K562 (cell line): ENCODE data around the gene MIS18A. TPM values are rescaled to one million over a fixed set of nuclear protein-coding genes. Genes with fewer than 3 reads are reported as not detected.

Source experiments
- ATAC-seq: fragments of 200-7000 bp; cut with Tn5 transposase; 3 replicates; pipeline ENCODE4 v1.9.1; 2020; ENCODE audit warnings: moderate library complexity
- BruUV-seq: library from RNA; stranded (reverse); fragments of 400-500 nt; replicated peaks from 2 replicates; lab custom pipeline; 2021; lab: Mats Ljungman, UMichigan
- CTCF ChIA-PET: fragments of 300-600 bp; formaldehyde crosslinking; extraction: SDS; loops from one replicate; lab custom pipeline; 2021; ENCODE audit warnings: low intra/inter-chr PET ratio; lab: Yijun Ruan, JAX
- POLR2A ChIA-PET: fragments of 300-600, 350-650 bp; sonication (Branson Sonifier 250); formaldehyde crosslinking; extraction: SDS; loops from one replicate; lab custom pipeline; 2021; ENCODE audit warnings: antibody characterized with exemption, inconsistent platforms; lab: Yijun Ruan, JAX
- DNase-seq, 4 experiments: peaks; one replicate each; pipeline versions ENCODE4 v3.0.0 to v3.0.0-alpha.2; 2011 to 2018; ENCODE audit warnings: low spot score in 3 of 4, mixed read lengths in 3 of 4; ENCODE audit errors: extremely low read depth in 1 of 4
- FAIRE-seq: peaks from 2 replicates; lab custom pipeline; 2011; peaks lifted over from hg19 to GRCh38; lab: Jason Lieb, UNC
- H2AFZ ChIP-seq: 2 replicates; pipeline ENCODE4 v1.6.0; 2011; ENCODE audit warnings: low read depth, low read length, control low read depth, inconsistent platforms
- H3K27ac ChIP-seq: fragments of 200-600 bp; 3 replicates; pipeline ENCODE4 v1.8.0; 2011; ENCODE audit warnings: low read depth, mild to moderate bottlenecking, control low read depth, inconsistent platforms, low read length, moderate library complexity, mixed read lengths; ENCODE audit errors: extremely low read depth
- H3K27me3 ChIP-seq, 2 experiments: fragments of 300-600 bp in 1 of 2; 2 replicates in 1 of 2; 3 replicates in 1 of 2; pipeline versions ENCODE4 v1.6.0 to v1.8.0; 2011; ENCODE audit warnings: inconsistent platforms in 2 of 2, low read length in 2 of 2, mild to moderate bottlenecking in 1 of 2, mixed read lengths in 1 of 2, moderate library complexity in 1 of 2; ENCODE audit not compliant: control insufficient read depth in 2 of 2, insufficient read depth in 2 of 2
- H3K36me3 ChIP-seq: fragments of 300-600 bp; 3 replicates; pipeline ENCODE4 v1.8.0; 2011; ENCODE audit warnings: mild to moderate bottlenecking, low read length, inconsistent platforms; ENCODE audit not compliant: control insufficient read depth, insufficient read depth
- H3K4me1 ChIP-seq, 2 experiments: fragments of 200-600 bp in 1 of 2; replicated peaks in 1 of 2; 2 replicates in 1 of 2; 3 replicates in 1 of 2; pipeline versions ENCODE4 v1.5.1 to v1.8.0; 2011; ENCODE audit warnings: inconsistent platforms in 2 of 2, low read length in 2 of 2, mild to moderate bottlenecking in 1 of 2, mixed read lengths in 1 of 2, moderate library complexity in 1 of 2; ENCODE audit not compliant: control insufficient read depth in 2 of 2, insufficient read depth in 2 of 2
- H3K4me2 ChIP-seq: 2 replicates; pipeline ENCODE4 v1.6.1; 2011; ENCODE audit warnings: low read length, control low read depth, inconsistent platforms, mixed read lengths; ENCODE audit not compliant: insufficient read depth
- H3K4me3 ChIP-seq: fragments of 200-600 bp; sonication (generic), shearing (Covaris generic); 2 replicates; pipeline ENCODE4 v1.5.1; 2016; ENCODE audit warnings: control low read depth, inconsistent platforms
- H3K79me2 ChIP-seq: fragments of 200-600 bp; 3 replicates; pipeline ENCODE4 v1.8.0; 2011; ENCODE audit warnings: low read length, inconsistent platforms; ENCODE audit not compliant: control insufficient read depth, insufficient read depth
- H3K9ac ChIP-seq, 2 experiments: 2 replicates each; pipeline versions ENCODE4 v1.6.0 to v1.6.1; 2011; ENCODE audit warnings: low read depth in 2 of 2, low read length in 2 of 2, control low read depth in 1 of 2, inconsistent platforms in 1 of 2, mild to moderate bottlenecking in 1 of 2, mixed read lengths in 1 of 2; ENCODE audit not compliant: insufficient read depth in 1 of 2
- H3K9me1 ChIP-seq: one replicate; pipeline ENCODE4 v1.6.0; 2011; ENCODE audit warnings: inconsistent platforms, mild to moderate bottlenecking, low read length, moderate library complexity; ENCODE audit not compliant: control insufficient read depth, insufficient read depth
- H3K9me3 ChIP-seq: replicated peaks from 2 replicates; pipeline ENCODE4 v1.5.1; 2011; ENCODE audit warnings: low read depth, low read length, inconsistent platforms; ENCODE audit not compliant: control insufficient read depth, insufficient read depth
- H4K20me1 ChIP-seq: replicated peaks from 2 replicates; pipeline ENCODE4 v1.6.1; 2011; ENCODE audit warnings: low read length, inconsistent platforms, mixed read lengths; ENCODE audit not compliant: control insufficient read depth, insufficient read depth
- C11orf30 ChIP-seq: fragments of 450-650 bp; IDR thresholded peaks from 2 replicates; pipeline ENCODE4 v1.6.1; 2016; ENCODE audit warnings: low read depth, mild to moderate bottlenecking
- CBFB ChIP-seq: sonication (generic); formaldehyde crosslinking; IDR thresholded peaks from 2 replicates; pipeline ENCODE4 v1.4.0; 2020; ENCODE audit warnings: mild to moderate bottlenecking, missing genetic modification reagents
- FOXJ3 ChIP-seq: sonication (generic); formaldehyde crosslinking; IDR thresholded peaks from 2 replicates; pipeline ENCODE4 v1.4.0; 2020; ENCODE audit warnings: mild to moderate bottlenecking, missing genetic modification reagents
- ZNF121 ChIP-seq: sonication (generic); formaldehyde crosslinking; conservative IDR thresholded peaks from 2 replicates; pipeline ENCODE4 v1.8.0; 2022; ENCODE audit warnings: missing genetic modification reagents
- ZNF134 ChIP-seq: fragments of 250-450 bp; sonication (Bioruptor Pico); conservative IDR thresholded peaks from 2 replicates; pipeline ENCODE4 v1.4.0; 2020
- ZNF507 ChIP-seq: conservative IDR thresholded peaks from 2 replicates; pipeline ENCODE4 v1.6.1; 2017; ENCODE audit warnings: missing genetic modification characterization, missing compliant biosample characterization
- ZSCAN29 ChIP-seq: fragments of 450-650 bp; IDR thresholded peaks from 2 replicates; pipeline ENCODE4 v1.6.1; 2017
- WGBS: fragments of 100-300 bp; shearing (Covaris generic); methylation state at CpG from one replicate; pipeline ENCODE4 v1.1.6; 2016; ENCODE audit warnings: low coverage, mixed read lengths; ENCODE audit not compliant: insufficient coverage; ENCODE audit errors: missing lambda C conversion rate; 5-methylcytosine and 5-hydroxymethylcytosine counted together
- in situ Hi-C: fragments of 300-500 bp; cut with MboI; formaldehyde crosslinking; loops from 4 replicates; pipeline ENCODE4 v1.15.0; 2018; ENCODE audit warnings: inconsistent platforms, mixed read lengths
- intact Hi-C: fragments of 100-400 bp; cut with micrococcal nuclease; formaldehyde crosslinking; loops from 2 replicates; pipeline ENCODE4 v1.14.2; 2022
- polyA plus RNA-seq, 8 experiments: library from polyadenylated mRNA; depleted of rRNA in 4 of 8; stranded (reverse) in 5 of 8; unstranded in 3 of 8; fragments of >200 nt; fragmentation: Nextera tagmentation in 2 of 8; fragmentation: Illumina TruSeq in 1 of 8; extraction: Ambion mirVana in 2 of 8; extraction: Trizol in 1 of 8; gene quantifications; 2 replicates each; pipeline versions ENCODE4 v1.2.1 to v1.2.3, GENCODE V29; 2011 to 2014; ENCODE audit warnings: inconsistent platforms in 1 of 8, missing spikeins in 1 of 8
- total RNA-seq, 7 experiments: library from RNA; depleted of rRNA in 6 of 7; stranded (reverse); fragments of >200 nt in 6 of 7; fragmentation: Illumina TruSeq in 2 of 7; extraction: Trizol in 2 of 7; gene quantifications; 2 replicates each; pipeline versions ENCODE4 v1.2.1 to v1.2.3, GENCODE V29; 2011 to 2021; ENCODE audit warnings: low replicate concordance in 1 of 7
- TF ChIP-seq, protein P1 (sequence below): fragments of 450-650 bp; formaldehyde crosslinking; IDR thresholded peaks from 2 replicates; pipeline ENCODE4 v1.4.0; 2020; ENCODE audit warnings: mild to moderate bottlenecking
- TF ChIP-seq, protein P2 (sequence below): fragments of 450-650 bp; IDR thresholded peaks from 2 replicates; pipeline ENCODE4 v1.6.1; 2018; ENCODE audit not compliant: partially characterized antibody
- TF ChIP-seq, protein P3 (sequence below), 2 experiments: fragments of 450-650 bp; IDR thresholded peaks; 2 replicates each; pipeline ENCODE4 v1.6.1; 2016

The MIS18A gene
- total and polyA plus RNA-seq, 9 of the 15 experiments (the other 6 are each of a cell fraction or from before 2014, with no cell fraction given): 17.7 to 75.3 (median 60.3) TPM

DNA sequence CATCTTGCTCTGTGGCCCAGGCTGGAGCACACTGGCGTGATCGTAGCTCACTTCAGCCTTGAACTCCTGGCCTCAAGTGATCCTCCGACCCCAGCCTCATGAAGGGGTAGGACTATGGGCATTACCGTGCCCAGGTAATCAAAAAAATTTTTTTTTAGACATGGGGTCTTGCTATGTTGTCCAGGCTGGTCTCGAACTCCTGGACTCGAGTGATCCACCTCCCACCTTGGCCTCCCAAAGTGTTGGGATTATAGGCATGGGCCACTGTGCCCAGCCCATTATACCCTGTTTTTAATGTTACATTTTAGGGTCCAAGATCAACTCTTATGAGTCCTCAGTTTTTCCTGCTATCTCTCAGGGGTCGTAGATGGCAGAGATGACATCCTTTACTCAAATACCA lies 26.1 kb upstream of the MIS18A start:
- H3K9me1 ChIP-seq: peaks cover 3% of the 10 kb centered on the region
- TF ChIP-seq CBFB (CRISPR knock-in tag) (no peak), ZNF134 (CRISPR knock-in tag) (no peak), ZNF121 (CRISPR knock-in tag) (peak; percentile 84)
- TF ChIP-seq, protein P1, sequence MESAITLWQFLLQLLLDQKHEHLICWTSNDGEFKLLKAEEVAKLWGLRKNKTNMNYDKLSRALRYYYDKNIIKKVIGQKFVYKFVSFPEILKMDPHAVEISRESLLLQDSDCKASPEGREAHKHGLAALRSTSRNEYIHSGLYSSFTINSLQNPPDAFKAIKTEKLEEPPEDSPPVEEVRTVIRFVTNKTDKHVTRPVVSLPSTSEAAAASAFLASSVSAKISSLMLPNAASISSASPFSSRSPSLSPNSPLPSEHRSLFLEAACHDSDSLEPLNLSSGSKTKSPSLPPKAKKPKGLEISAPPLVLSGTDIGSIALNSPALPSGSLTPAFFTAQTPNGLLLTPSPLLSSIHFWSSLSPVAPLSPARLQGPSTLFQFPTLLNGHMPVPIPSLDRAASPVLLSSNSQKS (CRISPR knock-in tag): no peak
- TF ChIP-seq, all 486 proteins: peak for 1
- intact Hi-C loops (no loop called here), in situ Hi-C loops (no loop called here)
- BruUV-seq: no TSS peak
- peaks cover 66% of the 10 kb centered on the region for H3K36me3 ChIP-seq
- no peaks in the 10 kb centered on the region for H3K79me2 ChIP-seq
- WGBS: 91% methylated on average over 7 of the region's 7 CpGs
- ATAC-seq (no peak), DNase-seq (no peak), FAIRE-seq (no peak)
- peaks cover 0 to 6% of the 10 kb centered on the region in 2 experiments; a peak in 2 of 5 replicates for H3K4me1 ChIP-seq
- CTCF ChIA-PET: no interaction called here
- H4K20me1 ChIP-seq: no peaks in the 10 kb centered on the region
- no peak overlapping the region for H3K9ac ChIP-seq
- H3K27ac ChIP-seq: no peak overlapping the region
- H3K4me3 ChIP-seq: no peak overlapping the region
- POLR2A ChIA-PET: no interaction called here
- H2AFZ ChIP-seq: no peak overlapping the region
- H3K4me2 ChIP-seq: no peak overlapping the region
- no peaks in the 10 kb centered on the region for H3K27me3 ChIP-seq
- peaks cover 6% of the 10 kb centered on the region for H3K9me3 ChIP-seq

DNA sequence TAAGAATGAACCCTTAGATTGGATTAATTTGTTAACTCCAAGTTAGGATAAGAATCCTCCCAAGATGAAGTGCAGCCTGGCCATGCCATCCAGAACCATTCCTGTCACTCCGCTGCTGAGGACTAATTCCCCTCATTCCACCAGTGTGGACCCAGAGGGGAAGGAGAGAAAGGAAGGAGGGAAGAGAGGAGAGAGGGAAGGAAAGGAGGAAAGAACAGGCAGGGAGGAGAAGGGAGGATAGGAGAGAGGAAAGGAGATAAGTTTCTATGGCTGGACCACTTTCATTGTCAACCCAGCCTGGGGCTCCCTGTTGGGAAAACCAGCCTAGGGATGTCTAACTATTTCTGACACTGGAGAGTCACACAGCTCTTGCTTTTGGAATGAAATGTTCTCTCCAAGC lies 24.5 kb upstream of the MIS18A start:
- POLR2A ChIA-PET: no interaction called here
- H4K20me1 ChIP-seq: no peaks in the 10 kb centered on the region
- no peak for ATAC-seq
- peaks cover 1 to 11% of the 10 kb centered on the region in 2 experiments; a peak in 4 of 5 replicates for H3K4me1 ChIP-seq
- TF ChIP-seq C11orf30 (no peak), ZNF507 (no peak), FOXJ3 (CRISPR knock-in tag) (no peak), ZSCAN29 (no peak)
- TF ChIP-seq, protein P2, sequence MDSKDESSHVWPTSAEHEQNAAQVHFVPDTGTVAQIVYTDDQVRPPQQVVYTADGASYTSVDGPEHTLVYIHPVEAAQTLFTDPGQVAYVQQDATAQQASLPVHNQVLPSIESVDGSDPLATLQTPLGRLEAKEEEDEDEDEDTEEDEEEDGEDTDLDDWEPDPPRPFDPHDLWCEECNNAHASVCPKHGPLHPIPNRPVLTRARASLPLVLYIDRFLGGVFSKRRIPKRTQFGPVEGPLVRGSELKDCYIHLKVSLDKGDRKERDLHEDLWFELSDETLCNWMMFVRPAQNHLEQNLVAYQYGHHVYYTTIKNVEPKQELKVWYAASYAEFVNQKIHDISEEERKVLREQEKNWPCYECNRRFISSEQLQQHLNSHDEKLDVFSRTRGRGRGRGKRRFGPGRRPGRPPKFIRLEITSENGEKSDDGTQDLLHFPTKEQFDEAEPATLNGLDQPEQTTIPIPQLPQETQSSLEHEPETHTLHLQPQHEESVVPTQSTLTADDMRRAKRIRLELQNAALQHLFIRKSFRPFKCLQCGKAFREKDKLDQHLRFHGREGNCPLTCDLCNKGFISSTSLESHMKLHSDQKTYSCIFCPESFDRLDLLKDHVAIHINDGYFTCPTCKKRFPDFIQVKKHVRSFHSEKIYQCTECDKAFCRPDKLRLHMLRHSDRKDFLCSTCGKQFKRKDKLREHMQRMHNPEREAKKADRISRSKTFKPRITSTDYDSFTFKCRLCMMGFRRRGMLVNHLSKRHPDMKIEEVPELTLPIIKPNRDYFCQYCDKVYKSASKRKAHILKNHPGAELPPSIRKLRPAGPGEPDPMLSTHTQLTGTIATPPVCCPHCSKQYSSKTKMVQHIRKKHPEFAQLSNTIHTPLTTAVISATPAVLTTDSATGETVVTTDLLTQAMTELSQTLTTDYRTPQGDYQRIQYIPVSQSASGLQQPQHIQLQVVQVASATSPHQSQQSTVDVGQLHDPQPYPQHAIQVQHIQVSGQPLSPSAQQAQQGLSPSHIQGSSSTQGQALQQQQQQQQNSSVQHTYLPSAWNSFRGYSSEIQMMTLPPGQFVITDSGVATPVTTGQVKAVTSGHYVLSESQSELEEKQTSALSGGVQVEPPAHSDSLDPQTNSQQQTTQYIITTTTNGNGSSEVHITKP: no peak
- TF ChIP-seq, protein P3, sequence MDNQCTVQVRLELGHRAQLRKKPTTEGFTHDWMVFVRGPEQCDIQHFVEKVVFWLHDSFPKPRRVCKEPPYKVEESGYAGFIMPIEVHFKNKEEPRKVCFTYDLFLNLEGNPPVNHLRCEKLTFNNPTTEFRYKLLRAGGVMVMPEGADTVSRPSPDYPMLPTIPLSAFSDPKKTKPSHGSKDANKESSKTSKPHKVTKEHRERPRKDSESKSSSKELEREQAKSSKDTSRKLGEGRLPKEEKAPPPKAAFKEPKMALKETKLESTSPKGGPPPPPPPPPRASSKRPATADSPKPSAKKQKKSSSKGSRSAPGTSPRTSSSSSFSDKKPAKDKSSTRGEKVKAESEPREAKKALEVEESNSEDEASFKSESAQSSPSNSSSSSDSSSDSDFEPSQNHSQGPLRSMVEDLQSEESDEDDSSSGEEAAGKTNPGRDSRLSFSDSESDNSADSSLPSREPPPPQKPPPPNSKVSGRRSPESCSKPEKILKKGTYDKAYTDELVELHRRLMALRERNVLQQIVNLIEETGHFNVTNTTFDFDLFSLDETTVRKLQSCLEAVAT (IDR thresholded peaks at IDR 0.05): no peak
- TF ChIP-seq, all 486 proteins: peak for 0
- no peak overlapping the region for H3K27ac ChIP-seq
- FAIRE-seq (no peak), DNase-seq (no peak)
- H3K4me2 ChIP-seq: no peak overlapping the region
- intact Hi-C loops (no loop called here), in situ Hi-C loops (no loop called here)
- H3K9me1 ChIP-seq: peaks cover 3% of the 10 kb centered on the region
- peaks cover 6% of the 10 kb centered on the region for H3K9me3 ChIP-seq
- no peak overlapping the region for H2AFZ ChIP-seq
- H3K9ac ChIP-seq: no peak overlapping the region
- CTCF ChIA-PET: no interaction called here
- BruUV-seq: no TSS peak
- H3K27me3 ChIP-seq: no peaks in the 10 kb centered on the region
- H3K36me3 ChIP-seq: peaks cover 54% of the 10 kb centered on the region
- 88% methylated on average over 1 of the region's 1 CpG for whole genome bisulfite sequencing
- no peaks in the 10 kb centered on the region for H3K79me2 ChIP-seq
- H3K4me3 ChIP-seq: no peak overlapping the region
